ENCODE results near the gene KRTAP24-1. TPM values are rescaled to one million over a fixed set of nuclear protein-coding genes. Genes with fewer than 3 reads are reported as not detected.

Gene KRTAP24-1
- total and polyA plus RNA-seq, 2 of the 13 experiments (the other 11 are each of a cell fraction or from before 2014, with no cell fraction given): not detected

- no peak for TF ChIP-seq BCLAF1 (IDR thresholded peaks at IDR 0.05)
- no peak for TF ChIP-seq RNF219 (CRISPR knock-in tag; IDR thresholded peaks at IDR 0.05)
- no peak for TF ChIP-seq GTF2F1 (IDR thresholded peaks at IDR 0.05; ENCODE audit: low read length)
- TF ChIP-seq ZNF274 (CRISPR knock-in tag; IDR thresholded peaks at IDR 0.05): no peak
- TF ChIP-seq NFKB2 (CRISPR knock-in tag; IDR thresholded peaks at IDR 0.05; ENCODE audit: borderline replicate concordance): no peak
- no peak for TF ChIP-seq PRDM4 (CRISPR knock-in tag; IDR thresholded peaks at IDR 0.05; ENCODE audit: borderline replicate concordance)
- TF ChIP-seq UBTF (CRISPR knock-in tag; IDR thresholded peaks at IDR 0.05): no peak
These were observed 6.5 kb upstream of the KRTAP24-1 start, which contains the start of gene KRTAP25-1 (continued) for GRCh38 chr21:30289215-30289614.
